Vagina (tissue), 2 donors: ENCODE data around the gene SDK2. TPM values are rescaled to one million over a fixed set of nuclear protein-coding genes. Genes with fewer than 3 reads are reported as not detected.

ENCODE experiments used
- DNase-seq, 2 donors: peaks; one replicate each; pipeline ENCODE4 v3.0.0-alpha.2; 2017; ENCODE audit errors: extremely low spot score in 2 of 2
- H3K27ac ChIP-seq: fragments of 200-600 bp; sonication (generic); one replicate; pipeline ENCODE4 v1.5.1; 2019
- H3K27me3 ChIP-seq: fragments of 200-600 bp; sonication (generic); one replicate; pipeline ENCODE4 v1.5.1; 2019
- H3K36me3 ChIP-seq, 2 donors: fragments of 200-600 bp; sonication (generic); one replicate each; pipeline ENCODE4 v1.5.1; 2017 to 2019
- H3K4me1 ChIP-seq: fragments of 200-600 bp; sonication (generic); one replicate; pipeline ENCODE4 v1.5.1; 2019
- H3K4me3 ChIP-seq, 2 donors: fragments of 200-600 bp; sonication (generic); 1 replicate in 1 of 2; 2 replicates in 1 of 2; pipeline ENCODE4 v1.5.1; 2016 to 2019
- H3K9me3 ChIP-seq: fragments of 200-600 bp; sonication (generic); one replicate; pipeline ENCODE4 v1.5.1; 2019
- CTCF ChIP-seq, 3 experiments: fragments of 450-650 bp in 2 of 3; fragments of 200-600 bp in 1 of 3; sonication (generic) in 1 of 3; IDR thresholded peaks; one replicate each; pipeline ENCODE4 v1.5.1; 2017 to 2019; ENCODE audit warnings: antibody characterized with exemption in 3 of 3, mild to moderate bottlenecking in 2 of 3, moderate library complexity in 2 of 3
- POLR2A ChIP-seq, 2 donors: fragments of 450-650 bp; IDR thresholded peaks; one replicate each; pipeline ENCODE4 v1.6.1; 2017; ENCODE audit warnings: antibody characterized with exemption in 2 of 2, mild to moderate bottlenecking in 2 of 2, moderate library complexity in 2 of 2
- POLR2AphosphoS5 ChIP-seq, 2 donors: sonication (generic); formaldehyde crosslinking; IDR thresholded peaks; one replicate each; pipeline ENCODE4 v1.9.0; 2017; ENCODE audit warnings: antibody characterized with exemption in 2 of 2, mild to moderate bottlenecking in 2 of 2, low read depth in 1 of 2; ENCODE audit not compliant: insufficient read depth in 1 of 2
- intact Hi-C: fragments of 100-400 bp; cut with DNase I; formaldehyde crosslinking; loops from one replicate; pipeline ENCODE4 v1.15.1; 2023
- total RNA-seq: library from RNA; depleted of rRNA; stranded (reverse); fragments of >200 nt; gene quantifications from one replicate; pipeline ENCODE4 v1.2.3, GENCODE V29; 2016

SDK2 gene
- total RNA-seq, 1 donor from 2014 or later, result 1.7 TPM

GRCh38 chr17:73444021-73444420 lies 200.2 kb downstream of the SDK2 start:
- Histone ChIP-seq H3K4me3 (no peak overlapping the region), H3K27me3 (no peaks in the 10 kb centered on the region), H3K36me3 (no peaks in the 10 kb centered on the region), H3K9me3 (no peaks in the 10 kb centered on the region), H3K27ac (no peak overlapping the region), H3K4me1 (no peaks in the 10 kb centered on the region)
- DNase-seq, result no peak
- TF ChIP-seq POLR2A (IDR thresholded peaks at IDR 0.05) (no peak), POLR2AphosphoS5 (IDR thresholded peaks at IDR 0.05; ENCODE audit: insufficient read depth in 1 of 2, low read depth in 1 of 2) (no peak), CTCF (IDR thresholded peaks at IDR 0.05) (no peak)
- intact Hi-C loops, result no loop called here

DNA sequence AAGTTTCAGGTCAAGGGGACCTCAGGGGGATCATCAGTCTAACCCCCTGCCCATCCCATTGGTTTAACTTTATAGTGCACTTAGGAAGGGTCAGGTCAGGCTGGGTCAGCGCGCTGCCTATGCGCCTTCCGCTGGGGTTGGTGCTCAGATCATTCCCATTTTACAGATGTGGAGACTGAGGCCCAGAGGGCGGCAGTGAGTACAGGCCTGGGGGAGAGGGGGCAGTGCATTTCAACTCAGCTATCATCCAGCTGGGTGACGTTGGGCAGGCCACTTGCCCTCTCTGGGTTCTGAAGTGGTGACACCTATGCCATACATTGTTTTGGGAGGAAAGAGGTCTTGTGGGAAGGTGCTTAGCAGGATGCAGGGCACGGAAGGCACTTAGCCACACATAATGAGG lies 204.6 kb downstream of the SDK2 start:
- no peak for DNase-seq
- Histone ChIP-seq H3K4me1 (no peaks in the 10 kb centered on the region), H3K36me3 (no peaks in the 10 kb centered on the region), H3K4me3 (no peak overlapping the region), H3K27me3 (no peaks in the 10 kb centered on the region), H3K9me3 (no peaks in the 10 kb centered on the region), H3K27ac (no peak overlapping the region)
- TF ChIP-seq POLR2A (IDR thresholded peaks at IDR 0.05), result no peak
- no peak for TF ChIP-seq CTCF (IDR thresholded peaks at IDR 0.05)
- no peak for TF ChIP-seq POLR2AphosphoS5 (IDR thresholded peaks at IDR 0.05; ENCODE audit: insufficient read depth in 1 of 2, low read depth in 1 of 2)
- intact Hi-C loops, result no loop called here

- no peak for DNase-seq
- Histone ChIP-seq H3K27me3 (no peaks in the 10 kb centered on the region), H3K4me3 (no peak overlapping the region), H3K36me3 (no peaks in the 10 kb centered on the region), H3K9me3 (no peaks in the 10 kb centered on the region), H3K27ac (no peak overlapping the region), H3K4me1 (no peaks in the 10 kb centered on the region)
- no peak for TF ChIP-seq POLR2AphosphoS5 (IDR thresholded peaks at IDR 0.05; ENCODE audit: insufficient read depth in 1 of 2, low read depth in 1 of 2)
- intact Hi-C loops, result no loop called here
Observed at GRCh38 chr17:73437826-73438225, 206.4 kb downstream of the SDK2 start.

DNA sequence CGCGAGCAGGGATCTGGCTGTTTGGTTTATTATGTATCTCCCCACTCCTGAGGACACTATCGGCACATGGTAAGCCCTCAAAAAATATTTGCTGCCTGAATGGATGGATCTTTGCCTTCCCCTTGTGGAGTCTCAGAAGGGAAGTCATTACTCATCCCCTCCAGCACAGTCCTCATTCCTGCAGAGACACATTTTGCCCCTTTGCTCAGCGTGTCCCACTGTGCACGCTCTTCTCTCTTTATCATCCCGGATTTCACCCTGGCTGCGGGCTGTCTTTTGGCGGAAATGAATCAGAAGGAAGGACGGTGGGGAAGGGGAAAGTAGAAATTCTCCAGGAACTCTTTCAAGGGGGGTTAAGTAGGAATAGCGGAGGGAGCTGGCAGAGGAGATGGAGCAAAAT lies 207.3 kb downstream of the SDK2 start:
- intact Hi-C loops, result no loop called here
- no peak for TF ChIP-seq POLR2AphosphoS5 (IDR thresholded peaks at IDR 0.05; ENCODE audit: insufficient read depth in 1 of 2, low read depth in 1 of 2)
- TF ChIP-seq CTCF (IDR thresholded peaks at IDR 0.05), result no peak
- TF ChIP-seq POLR2A (IDR thresholded peaks at IDR 0.05), result no peak
- no peak overlapping the region for H3K27ac ChIP-seq
- no peak for DNase-seq
- no peaks in the 10 kb centered on the region for H3K9me3 ChIP-seq
- no peak overlapping the region for H3K4me3 ChIP-seq
- no peaks in the 10 kb centered on the region for H3K27me3 ChIP-seq
- H3K36me3 ChIP-seq, result no peaks in the 10 kb centered on the region
- no peaks in the 10 kb centered on the region for H3K4me1 ChIP-seq

GRCh38 chr17:73435412-73435811 lies 208.8 kb downstream of the SDK2 start:
- DNase-seq, result no peak
- intact Hi-C loops, result no loop called here

More at GRCh38 chr17:73435412-73435811, 208.8 kb downstream of the SDK2 start:
- TF ChIP-seq POLR2AphosphoS5 (IDR thresholded peaks at IDR 0.05; ENCODE audit: insufficient read depth in 1 of 2, low read depth in 1 of 2) (no peak), CTCF (IDR thresholded peaks at IDR 0.05) (no peak), POLR2A (IDR thresholded peaks at IDR 0.05) (no peak)
- H3K4me3 ChIP-seq, result no peak overlapping the region
- no peak overlapping the region for H3K27ac ChIP-seq
- peaks cover under 1% of the 10 kb centered on the region for H3K4me1 ChIP-seq
- no peaks in the 10 kb centered on the region for H3K9me3 ChIP-seq
- H3K27me3 ChIP-seq, result no peaks in the 10 kb centered on the region
- H3K36me3 ChIP-seq, result no peaks in the 10 kb centered on the region
